ENCODE measurements around the gene C18orf63.
"Not testable (repeated sequence)": the region's sequence is repeated elsewhere in the genome, so short reads cannot be mapped to it uniquely, and the experiment has no call there.

C18orf63 gene

GRCh38 chr18:74284191-74284979 lies 31.3 kb upstream of the C18orf63 start:
- Histone ChIP-seq H3K27ac (peak overlapping the region; percentile 11 to 16), H3K36me3 (no peaks in the 10 kb centered on the region), H3K27me3 (no peaks in the 10 kb centered on the region), H3K4me1 (peaks cover 0 to 41% (median 17%) of the 10 kb centered on the region in 4 donors), H3K9me3 (no peaks in the 10 kb centered on the region), H3K4me3 (no peak overlapping the region)
- intact Hi-C loops (cut with DNase I; ENCODE audit: low total_unique reads): no loop called here
- no peak for DNase-seq
- TF ChIP-seq CTCF (IDR thresholded peaks at IDR 0.05): no peak

GRCh38 chr18:74284980-74285355 lies 30.7 kb upstream of the C18orf63 start:
- TF ChIP-seq CTCF (IDR thresholded peaks at IDR 0.05): no peak
- Histone ChIP-seq H3K4me1 (peaks cover 0 to 45% (median 20%) of the 10 kb centered on the region in 4 donors), H3K27me3 (no peaks in the 10 kb centered on the region), H3K4me3 (no peak overlapping the region), H3K36me3 (no peaks in the 10 kb centered on the region), H3K27ac (peak overlapping the region; percentile 11 to 16), H3K9me3 (no peaks in the 10 kb centered on the region)
- intact Hi-C loops (cut with DNase I; ENCODE audit: low total_unique reads): no loop called here
- no peak for DNase-seq

- H3K36me3 ChIP-seq: not testable (repeated sequence)
Observed at GRCh38 chr18:74285583-74285982, 30.1 kb upstream of the C18orf63 start.

DNA sequence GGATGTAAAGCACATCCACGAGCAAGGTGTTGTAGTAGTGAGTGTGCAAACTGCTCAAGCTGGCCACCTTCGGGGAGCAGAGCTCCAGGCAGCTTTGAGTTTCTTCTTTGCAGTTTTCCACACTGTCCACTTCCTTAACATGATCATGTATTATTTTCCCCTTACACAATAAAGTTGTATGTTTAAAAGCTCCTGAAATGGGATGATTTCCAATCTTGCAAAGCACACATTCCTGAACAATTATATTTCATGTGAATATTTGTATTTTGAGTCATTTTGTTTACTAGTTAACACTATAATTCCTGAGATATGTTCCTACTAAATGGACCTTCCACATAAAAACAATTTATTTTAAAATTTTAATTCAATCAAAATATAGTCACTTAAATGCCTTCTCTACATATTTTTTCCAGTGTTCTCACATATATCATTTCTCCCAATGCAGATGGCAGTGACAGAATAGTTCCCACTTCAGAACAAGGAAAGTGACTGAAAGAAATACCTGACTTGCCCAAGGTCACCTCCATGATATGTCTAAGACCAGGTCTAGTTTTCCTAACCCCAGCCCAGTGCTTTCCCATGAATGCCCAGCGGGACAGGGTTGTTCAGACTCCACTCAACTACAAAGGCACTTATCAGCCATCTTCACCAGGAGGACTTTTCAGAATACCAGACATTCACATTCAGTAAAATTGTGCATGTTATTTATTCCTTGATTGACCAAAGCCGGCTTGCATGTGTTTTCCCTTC lies 29.4 kb upstream of the C18orf63 start:
- no peaks in the 10 kb centered on the region for H3K27me3 ChIP-seq
- H3K4me3 ChIP-seq: no peak overlapping the region
- no peak for DNase-seq
- no peaks in the 10 kb centered on the region for H3K36me3 ChIP-seq
- H3K9me3 ChIP-seq: no peaks in the 10 kb centered on the region
- no peak for TF ChIP-seq CTCF (IDR thresholded peaks at IDR 0.05)
- H3K4me1 ChIP-seq: peaks cover 0 to 56% (median 30%) of the 10 kb centered on the region in 4 donors
- H3K27ac ChIP-seq: no peak overlapping the region
- intact Hi-C loops (cut with DNase I; ENCODE audit: low total_unique reads): no loop called here

More at GRCh38 chr18:74285583-74285982, 30.1 kb upstream of the C18orf63 start:
- H3K27ac ChIP-seq; DNase-seq; H3K4me3 ChIP-seq; H3K9me3 ChIP-seq; H3K27me3 ChIP-seq; intact Hi-C loops (cut with DNase I; ENCODE audit: low total_unique reads): not testable (repeated sequence)
- H3K4me1 ChIP-seq: peaks cover 0 to 51% (median 23%) of the 10 kb centered on the region in 4 donors

- H3K9me3 ChIP-seq: no peaks in the 10 kb centered on the region
- intact Hi-C loops (cut with DNase I; ENCODE audit: low total_unique reads): no loop called here
- no peak overlapping the region for H3K4me3 ChIP-seq
- no peak for TF ChIP-seq CTCF (IDR thresholded peaks at IDR 0.05)
- no peak for DNase-seq
- no peak overlapping the region for H3K27ac ChIP-seq
- peaks cover 0 to 54% (median 31%) of the 10 kb centered on the region in 4 donors for H3K4me1 ChIP-seq
- H3K36me3 ChIP-seq: no peaks in the 10 kb centered on the region
- no peaks in the 10 kb centered on the region for H3K27me3 ChIP-seq
Observed at GRCh38 chr18:74286856-74287255, 28.8 kb upstream of the C18orf63 start.

GRCh38 chr18:74288041-74288440 lies 27.6 kb upstream of the C18orf63 start:
- no peak for DNase-seq
- Histone ChIP-seq H3K4me1 (peaks cover 0 to 47% (median 31%) of the 10 kb centered on the region in 4 donors), H3K4me3 (no peak overlapping the region), H3K9me3 (no peaks in the 10 kb centered on the region), H3K36me3 (no peaks in the 10 kb centered on the region), H3K27me3 (no peaks in the 10 kb centered on the region), H3K27ac (peak overlapping the region in 1 of 2 donors; percentile 41)
- intact Hi-C loops (cut with DNase I; ENCODE audit: low total_unique reads): no loop called here
- TF ChIP-seq CTCF (IDR thresholded peaks at IDR 0.05): no peak
